Activated CD4-positive, alpha-beta memory T cell treated with anti-CD3 and anti-CD28 coated beads for 36 hours (primary cell): ENCODE results near the gene AQP11. TPM values are rescaled to one million over a fixed set of nuclear protein-coding genes. Genes with fewer than 3 reads are reported as not detected.
A peak's percentile ranks its signal among the peaks of the same experiment; 100 is the strongest.
"Not testable (repeated sequence)": the region's sequence is repeated elsewhere in the genome, so short reads cannot be mapped to it uniquely, and the experiment has no call there.

Source experiments
- CTCF ChIA-PET: fragments of 350-600 bp; sonication (Branson Sonifier 250); formaldehyde crosslinking; loops from one replicate; lab custom pipeline; 2021; ENCODE audit warnings: antibody characterized with exemption, inconsistent platforms; lab: Charles Lee
- POLR2A ChIA-PET: fragments of 350-600 bp; sonication (Branson Sonifier 250); formaldehyde crosslinking; loops from one replicate; lab custom pipeline; 2021; ENCODE audit warnings: antibody characterized with exemption; lab: Charles Lee
- DNase-seq: peaks from one replicate; pipeline ENCODE4 v3.0.0-alpha.2; 2020
- H3K27ac Mint-ChIP-seq: one replicate; pipeline ENCODE4 v1.8.0; 2021; ENCODE audit warnings: mixed read lengths
- H3K27me3 Mint-ChIP-seq: one replicate; pipeline ENCODE4 v1.8.0; 2021; ENCODE audit warnings: mixed read lengths
- H3K36me3 Mint-ChIP-seq: one replicate; pipeline ENCODE4 v1.8.0; 2021; ENCODE audit warnings: mixed read lengths
- H3K4me1 Mint-ChIP-seq: one replicate; pipeline ENCODE4 v1.8.0; 2021; ENCODE audit warnings: low read depth, mixed read lengths
- H3K4me3 Mint-ChIP-seq: one replicate; pipeline ENCODE4 v1.8.0; 2021; ENCODE audit warnings: mild to moderate bottlenecking, mixed read lengths
- H3K9me3 Mint-ChIP-seq: one replicate; pipeline ENCODE4 v1.8.0; 2021; ENCODE audit warnings: mixed read lengths
- intact Hi-C: fragments of 100-400 bp; cut with micrococcal nuclease; formaldehyde crosslinking; loops from one replicate; pipeline ENCODE4 v1.15.1; 2023
- total RNA-seq, 2 experiments: library from RNA; stranded (reverse); gene quantifications; one replicate each; pipeline ENCODE4 v1.2.3, GENCODE V29; 2021

Gene AQP11
- total RNA-seq, 2 experiments from 2014 or later, result 0.34 to 0.48 TPM

DNA sequence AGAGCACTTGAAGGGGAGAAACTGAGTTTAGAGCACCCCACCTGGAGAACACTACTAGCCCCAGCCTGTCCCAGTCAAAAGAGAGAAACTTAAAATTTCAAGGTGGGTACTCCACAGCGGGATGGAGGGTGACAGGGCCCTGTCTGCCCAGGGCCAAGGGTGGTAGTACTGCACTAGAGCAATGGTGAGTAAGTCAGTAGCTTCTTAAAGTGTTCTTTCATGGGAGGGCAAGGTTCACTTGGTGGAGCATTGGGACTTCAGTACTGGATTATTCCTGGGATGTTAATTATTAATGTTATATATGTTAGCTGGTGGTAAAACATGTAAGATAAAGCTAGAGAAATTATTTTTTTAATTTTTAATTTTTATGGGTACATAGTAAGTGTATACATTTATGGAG is 28.5 kb upstream of the AQP11 start:
- ChIA-PET POLR2A (no interaction called here), CTCF (interaction anchor here (0.6 kb wide), 1 partner anchor 16 kb away, joined by 3 read pairs; no protein-coding TSS in a partner anchor)
- Mint-ChIP-seq H3K4me1 (no peaks in the 10 kb centered on the region), H3K9me3 (peaks cover 2% of the 10 kb centered on the region), H3K27ac (no peak overlapping the region), H3K27me3 (peaks cover 3% of the 10 kb centered on the region), H3K36me3 (no peaks in the 10 kb centered on the region), H3K4me3 (no peak overlapping the region)
- intact Hi-C loops, result no loop called here
- no peak for DNase-seq

DNA sequence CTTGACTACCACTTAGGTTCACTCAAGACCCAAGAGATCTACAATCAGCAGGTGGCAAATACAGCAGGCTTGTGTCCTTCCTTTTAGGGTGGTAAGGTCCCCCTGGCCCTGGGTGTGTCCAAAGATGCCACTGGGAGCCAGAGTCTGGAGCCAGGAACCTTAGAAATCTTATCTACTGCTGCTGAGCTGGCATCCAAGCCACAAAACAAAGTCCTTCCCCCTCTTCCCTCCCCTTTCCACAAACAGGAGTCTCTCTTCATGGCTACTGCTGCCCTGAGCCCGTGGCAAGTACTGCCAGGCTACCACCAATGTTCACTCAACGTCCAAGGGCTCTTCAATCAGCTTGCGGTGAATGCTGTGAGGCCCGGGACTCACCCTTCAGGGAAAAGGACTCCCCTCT is 21.4 kb upstream of the AQP11 start:
- ChIA-PET POLR2A (no interaction called here), CTCF (no interaction called here)
- Mint-ChIP-seq H3K27me3 (peaks cover 11% of the 10 kb centered on the region), H3K4me3 (no peak overlapping the region), H3K27ac (no peak overlapping the region), H3K36me3 (no peaks in the 10 kb centered on the region), H3K4me1 (no peaks in the 10 kb centered on the region), H3K9me3 (no peaks in the 10 kb centered on the region)
- DNase-seq, result no peak
- intact Hi-C loops, result no loop called here

DNA sequence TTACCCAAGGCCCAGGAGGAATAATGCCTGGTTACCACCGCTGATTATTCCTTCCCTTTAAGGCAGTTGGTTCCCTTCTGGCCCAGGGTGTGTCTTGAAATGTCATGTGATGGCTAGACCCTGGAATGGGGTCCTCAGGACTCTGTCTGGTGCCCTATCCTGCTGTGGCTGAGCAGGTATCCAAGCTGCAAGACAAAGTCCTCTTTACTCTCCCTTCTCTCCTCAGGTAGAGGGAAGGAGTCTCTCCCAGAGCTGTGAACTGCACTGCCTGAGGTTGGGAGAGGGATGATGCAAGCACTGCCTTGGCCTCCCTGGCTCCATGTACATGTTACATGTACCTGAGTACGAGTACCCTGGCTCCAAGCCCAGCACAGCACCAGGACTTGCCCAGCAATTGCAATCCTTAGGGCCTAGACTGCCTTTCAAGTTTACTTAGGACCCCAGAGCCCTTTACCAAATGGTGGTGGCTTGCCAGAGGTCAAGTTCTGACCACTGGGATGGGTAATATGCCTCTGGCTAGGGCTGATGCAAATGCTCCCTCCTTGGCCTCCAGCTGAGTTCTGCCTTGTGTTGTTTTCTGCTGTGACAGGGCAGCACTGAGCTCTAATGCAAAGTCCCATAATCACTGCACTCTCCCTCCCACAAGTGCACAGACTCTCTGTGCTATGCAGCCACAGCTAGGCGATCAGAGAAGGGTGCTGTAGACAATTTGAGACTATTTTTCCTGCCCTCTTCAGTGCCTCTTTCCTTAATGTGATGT is 20.7 kb upstream of the AQP11 start:
- intact Hi-C loops, result no loop called here
- no peak overlapping the region for H3K4me3 Mint-ChIP-seq
- CTCF ChIA-PET, result no interaction called here

DNA sequence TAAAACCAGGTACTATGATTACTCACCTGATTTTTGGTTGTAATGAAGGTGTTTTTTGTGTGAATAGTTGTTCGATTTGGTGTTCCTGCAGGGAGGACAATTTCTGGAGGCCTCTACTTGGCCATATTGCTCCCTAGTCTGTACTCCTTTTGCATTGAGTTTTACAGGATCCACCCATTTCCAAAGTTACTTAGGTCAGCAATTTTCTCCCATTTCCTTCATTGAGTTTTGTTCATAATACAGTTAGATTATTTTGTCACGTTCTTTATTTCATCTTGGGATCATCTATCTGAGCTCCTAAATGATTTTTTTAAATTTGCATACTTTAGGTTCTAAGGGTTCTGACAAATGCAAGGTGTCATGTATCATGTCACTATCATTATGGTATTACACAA is 20.1 kb upstream of the AQP11 start:
- peaks cover 11% of the 10 kb centered on the region for H3K27me3 Mint-ChIP-seq
- no peaks in the 10 kb centered on the region for H3K4me1 Mint-ChIP-seq
- intact Hi-C loops, result no loop called here
- POLR2A ChIA-PET, result no interaction called here
- CTCF ChIA-PET, result no interaction called here
- DNase-seq, result no peak
- H3K9me3 Mint-ChIP-seq, result no peaks in the 10 kb centered on the region
- H3K4me3 Mint-ChIP-seq, result no peak overlapping the region
- H3K36me3 Mint-ChIP-seq, result no peaks in the 10 kb centered on the region
- H3K27ac Mint-ChIP-seq, result no peak overlapping the region

More for the DNA sequence above, 20.7 kb upstream of the AQP11 start:
- no peaks in the 10 kb centered on the region for H3K4me1 Mint-ChIP-seq
- H3K36me3 Mint-ChIP-seq, result no peaks in the 10 kb centered on the region
- H3K27me3 Mint-ChIP-seq, result peaks cover 11% of the 10 kb centered on the region
- no peak for DNase-seq
- no peak overlapping the region for H3K27ac Mint-ChIP-seq
- H3K9me3 Mint-ChIP-seq, result no peaks in the 10 kb centered on the region
- POLR2A ChIA-PET, result no interaction called here

DNA sequence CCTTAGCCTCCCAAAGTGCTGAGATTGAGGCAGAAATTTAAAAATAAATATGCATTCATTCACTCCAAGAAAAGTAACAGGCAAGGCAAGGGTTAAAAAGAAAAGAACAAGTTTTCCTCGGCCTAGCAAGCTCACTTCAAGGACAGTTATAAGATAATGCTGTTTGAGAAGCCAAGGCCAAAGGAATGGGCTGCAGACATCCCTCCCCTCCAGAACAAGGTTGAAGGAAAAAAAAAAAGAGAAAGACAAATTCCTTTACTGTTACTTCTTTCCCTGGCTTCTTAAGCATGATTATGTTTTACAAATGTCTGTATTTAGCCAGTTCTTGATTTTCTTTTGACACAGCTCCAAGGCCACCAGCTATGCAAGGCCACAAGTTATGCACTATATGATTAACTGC is 18.9 kb upstream of the AQP11 start:
- CTCF ChIA-PET, result interaction anchor here (0.6 kb wide), 1 partner anchor 491 kb away, joined by 3 read pairs; no protein-coding TSS in a partner anchor
- POLR2A ChIA-PET, intact Hi-C loops: not testable (repeated sequence)

DNA sequence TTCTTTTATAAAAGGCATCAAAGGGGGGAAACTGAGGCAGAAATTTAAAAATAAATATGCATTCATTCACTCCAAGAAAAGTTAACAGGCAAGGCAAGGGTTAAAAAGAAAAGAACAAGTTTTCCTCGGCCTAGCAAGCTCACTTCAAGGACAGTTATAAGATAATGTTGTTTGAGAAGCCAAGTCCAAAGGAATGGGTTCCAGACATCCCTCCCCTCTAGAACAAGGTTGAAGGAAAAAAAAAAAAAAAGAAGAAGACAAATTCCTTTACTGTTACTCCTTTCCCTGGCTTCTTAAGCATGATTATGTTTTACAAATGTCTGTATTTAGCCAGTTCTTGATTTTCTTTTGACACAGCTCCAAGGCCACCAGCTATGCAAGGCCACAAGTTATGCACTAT is 14.3 kb upstream of the AQP11 start:
- CTCF ChIA-PET, H3K27me3 Mint-ChIP-seq, H3K9me3 Mint-ChIP-seq, H3K4me3 Mint-ChIP-seq, POLR2A ChIA-PET, intact Hi-C loops, H3K36me3 Mint-ChIP-seq, H3K4me1 Mint-ChIP-seq, DNase-seq, H3K27ac Mint-ChIP-seq: not testable (repeated sequence)

More for the DNA sequence above, 18.9 kb upstream of the AQP11 start:
- not testable (repeated sequence) for H3K36me3 Mint-ChIP-seq, H3K4me1 Mint-ChIP-seq, H3K9me3 Mint-ChIP-seq, H3K4me3 Mint-ChIP-seq, DNase-seq, H3K27ac Mint-ChIP-seq
- peaks cover 10% of the 10 kb centered on the region for H3K27me3 Mint-ChIP-seq

DNA sequence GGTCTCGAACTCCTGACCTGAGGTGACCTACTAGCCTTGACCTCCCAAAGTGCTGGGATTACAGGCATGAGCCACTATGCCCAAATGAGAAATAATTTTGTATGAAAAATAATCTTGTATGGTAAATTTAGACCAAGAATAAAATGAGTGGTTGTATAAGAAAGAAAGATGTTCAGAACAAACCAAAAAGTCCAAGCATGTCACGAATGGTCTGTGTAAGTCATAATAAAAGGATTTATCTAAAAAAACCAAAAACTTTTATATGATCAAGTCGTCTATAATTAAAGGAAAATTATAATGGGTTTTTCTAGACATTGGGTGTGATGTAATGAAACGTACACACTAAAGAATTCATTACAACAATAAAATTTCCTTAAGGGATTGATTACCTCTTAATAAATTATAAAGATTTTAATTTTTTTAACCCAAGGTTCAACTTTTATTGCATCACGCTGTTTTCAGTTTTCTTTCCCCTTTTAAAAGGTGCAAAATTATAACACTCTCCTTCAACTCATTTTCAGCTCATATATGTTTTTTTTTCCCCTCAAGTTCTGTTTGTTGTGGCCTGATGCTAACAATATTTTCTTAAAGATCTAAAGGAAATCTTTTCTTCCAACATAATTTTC is 8.9 kb upstream of the AQP11 start:
- Mint-ChIP-seq H3K36me3 (peaks cover 5% of the 10 kb centered on the region), H3K9me3 (peaks cover 22% of the 10 kb centered on the region), H3K27ac (no peak overlapping the region), H3K4me1 (no peaks in the 10 kb centered on the region), H3K27me3 (peaks cover 7% of the 10 kb centered on the region), H3K4me3 (no peak overlapping the region)
- intact Hi-C loops, result no loop called here
- DNase-seq, result no peak
- POLR2A ChIA-PET, result interaction anchor here (1.0 kb wide), 1 partner anchor 53 kb away, joined by 3 read pairs; no protein-coding TSS in a partner anchor
- CTCF ChIA-PET, result no interaction called here

DNA sequence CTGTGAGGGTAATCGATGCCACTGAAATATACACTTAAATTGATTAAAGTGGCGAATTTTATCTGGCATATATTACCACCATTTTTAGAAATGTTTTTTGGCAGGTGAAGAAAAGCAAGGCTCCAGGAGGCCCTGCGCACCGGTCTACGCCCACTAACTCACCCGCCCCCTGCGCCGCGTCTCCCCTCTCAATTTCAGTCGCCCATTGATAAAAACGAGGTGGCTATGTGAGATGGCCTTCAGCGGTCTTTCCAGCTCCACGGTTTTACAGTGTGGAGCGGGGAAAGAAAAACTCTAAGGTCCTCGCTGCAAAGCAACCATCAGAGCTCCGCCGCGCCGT is 602 bp upstream of the AQP11 start:
- Mint-ChIP-seq H3K4me3 (peak overlapping the region; percentile 81), H3K27ac (no peak overlapping the region), H3K4me1 (peaks cover 18% of the 10 kb centered on the region), H3K36me3 (no peaks in the 10 kb centered on the region), H3K27me3 (peaks cover 8% of the 10 kb centered on the region), H3K9me3 (no peaks in the 10 kb centered on the region)
- intact Hi-C loops, result no loop called here
- no peak for DNase-seq
- CTCF ChIA-PET, result interaction anchor here (1.0 kb wide), 1 partner anchor 30 kb away, joined by 3 read pairs; no protein-coding TSS in a partner anchor
- POLR2A ChIA-PET, result interaction anchor here (0.5 kb wide), 1 partner anchor 9 kb away, joined by 3 read pairs; no protein-coding TSS in a partner anchor

DNA sequence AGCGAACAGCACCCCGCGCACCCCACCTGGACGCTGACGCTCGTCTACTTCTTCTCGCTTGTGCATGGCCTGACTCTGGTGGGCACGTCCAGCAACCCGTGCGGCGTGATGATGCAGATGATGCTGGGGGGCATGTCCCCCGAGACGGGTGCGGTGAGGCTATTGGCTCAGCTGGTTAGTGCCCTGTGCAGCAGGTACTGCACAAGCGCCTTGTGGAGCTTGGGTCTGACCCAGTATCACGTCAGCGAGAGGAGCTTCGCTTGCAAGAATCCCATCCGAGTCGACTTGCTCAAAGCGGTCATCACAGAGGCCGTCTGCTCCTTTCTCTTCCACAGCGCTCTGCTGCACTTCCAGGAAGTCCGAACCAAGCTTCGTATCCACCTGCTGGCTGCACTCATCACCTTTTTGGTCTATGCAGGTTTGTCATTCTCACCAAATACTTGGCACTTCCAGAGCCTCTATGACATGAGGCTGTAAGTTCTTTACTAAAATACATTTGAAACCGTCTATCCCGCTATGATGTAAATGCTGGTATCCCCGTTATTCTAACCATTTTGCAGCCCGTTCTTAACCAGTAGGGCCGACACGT is 535 bp downstream of the AQP11 start:
- Mint-ChIP-seq H3K4me1 (peaks cover 18% of the 10 kb centered on the region), H3K4me3 (peak overlapping the region; percentile 80), H3K27me3 (peaks cover 5% of the 10 kb centered on the region), H3K27ac (no peak overlapping the region), H3K36me3 (no peaks in the 10 kb centered on the region), H3K9me3 (no peaks in the 10 kb centered on the region)
- POLR2A ChIA-PET, result no interaction called here
- CTCF ChIA-PET, result no interaction called here
- DNase-seq, result no peak
- intact Hi-C loops, result no loop called here

DNA sequence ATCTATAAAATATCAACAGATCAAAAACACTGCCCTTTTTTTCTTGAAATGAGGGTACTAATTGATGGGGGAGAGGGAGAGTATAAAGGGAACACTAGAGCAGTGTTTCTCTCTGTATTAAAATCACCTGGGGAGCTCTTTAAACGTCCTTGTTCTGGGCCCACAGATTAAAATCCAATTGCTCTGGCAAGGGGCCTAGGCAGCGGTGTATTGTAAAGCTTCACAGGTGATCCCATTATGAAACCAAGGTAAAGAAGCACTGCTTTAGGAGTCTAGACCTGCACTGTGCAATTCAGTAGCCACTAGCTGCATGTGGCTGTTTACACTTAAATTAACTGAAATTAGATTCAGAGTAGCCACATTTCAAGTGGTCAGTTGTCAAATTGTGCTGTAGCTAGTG is 3.0 kb downstream of the AQP11 start:
- Mint-ChIP-seq H3K4me3 (no peak overlapping the region), H3K36me3 (no peaks in the 10 kb centered on the region), H3K27me3 (no peaks in the 10 kb centered on the region), H3K9me3 (no peaks in the 10 kb centered on the region), H3K4me1 (peaks cover 18% of the 10 kb centered on the region), H3K27ac (no peak overlapping the region)
- ChIA-PET CTCF (interaction anchor here (1.1 kb wide), 1 partner anchor 27 kb away, joined by 3 read pairs; no protein-coding TSS in a partner anchor), POLR2A (no interaction called here)
- intact Hi-C loops, result no loop called here
- DNase-seq, result no peak

DNA sequence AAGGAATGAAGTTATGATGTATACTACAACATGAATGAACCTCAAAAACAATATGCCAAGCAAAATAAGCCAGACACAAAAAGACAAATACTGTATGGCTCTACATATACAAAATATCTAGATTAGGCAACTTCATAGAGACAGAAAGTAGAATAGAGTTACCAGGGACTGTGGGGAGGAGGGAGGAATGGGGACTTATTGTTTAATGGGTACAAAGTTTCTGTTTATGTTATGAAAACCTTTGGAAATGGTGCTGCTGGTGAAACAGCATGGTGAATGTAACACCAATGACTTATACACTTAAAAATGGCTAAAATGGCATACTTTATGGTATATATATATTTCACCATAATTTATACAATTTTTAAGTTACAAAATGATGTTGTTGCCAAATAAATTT is 4.1 kb downstream of the AQP11 start:
- intact Hi-C loops, result no loop called here
- Mint-ChIP-seq H3K27me3 (no peaks in the 10 kb centered on the region), H3K27ac (no peak overlapping the region), H3K9me3 (no peaks in the 10 kb centered on the region), H3K36me3 (no peaks in the 10 kb centered on the region), H3K4me3 (no peak overlapping the region), H3K4me1 (peaks cover 13% of the 10 kb centered on the region)
- no peak for DNase-seq
- ChIA-PET POLR2A (no interaction called here), CTCF (interaction anchor here (1.2 kb wide), 1 partner anchor 37 kb away, joined by 3 read pairs; no protein-coding TSS in a partner anchor)

DNA sequence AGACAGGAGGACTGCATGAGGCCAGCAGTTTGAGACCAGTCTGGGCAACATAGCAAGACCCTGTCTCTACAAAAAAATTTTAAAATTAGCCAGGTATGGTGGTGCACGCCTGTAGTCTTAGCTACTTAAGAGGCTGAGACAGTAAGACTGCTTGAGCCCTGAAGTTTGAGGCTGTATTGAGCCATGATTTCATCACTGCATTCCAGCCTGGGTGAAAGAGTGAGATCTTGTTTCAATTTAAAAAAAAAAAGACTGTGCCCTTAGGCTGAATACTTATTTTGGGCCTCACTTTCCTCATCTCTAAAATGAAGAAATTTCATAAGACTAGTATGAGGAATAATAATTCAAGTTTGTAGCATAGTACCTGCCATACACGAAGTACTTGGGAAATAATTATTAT is 6.9 kb downstream of the AQP11 start:
- ChIA-PET POLR2A (no interaction called here), CTCF (no interaction called here)
- intact Hi-C loops, result no loop called here
- Mint-ChIP-seq H3K27ac (no peak overlapping the region), H3K36me3 (peaks cover 3% of the 10 kb centered on the region), H3K4me1 (no peaks in the 10 kb centered on the region), H3K27me3 (no peaks in the 10 kb centered on the region), H3K9me3 (no peaks in the 10 kb centered on the region), H3K4me3 (no peak overlapping the region)
- no peak for DNase-seq
